ENCODE measurements around the gene SPTBN1. TPM values are rescaled to one million over a fixed set of nuclear protein-coding genes. Genes with fewer than 3 reads are reported as not detected.

SPTBN1 gene
- total RNA-seq, 1 donor from 2014 or later: 83.2 TPM

- no peak for TF ChIP-seq CTCF (IDR thresholded peaks at IDR 0.05)
- Mint-ChIP-seq H3K9me3 (no peaks in the 10 kb centered on the region), H3K27me3 (no peaks in the 10 kb centered on the region), H3K36me3 (ENCODE audit: low read depth) (peaks cover 90% of the 10 kb centered on the region), H3K27ac (no peak overlapping the region), H3K4me3 (no peak overlapping the region), H3K4me1 (peaks cover 23% of the 10 kb centered on the region)
- no peak for DNase-seq
- ATAC-seq (ENCODE audit: low read depth): no peak
- ChIA-PET CTCF (interaction anchor here (0.7 to 1.3 kb wide), 2 partner anchors 15 to 17 kb away, joined by 3 to 6 read pairs; no protein-coding TSS in a partner anchor), POLR2A (no interaction called here)
- intact Hi-C loops (cut with micrococcal nuclease): no loop called here
Observed at GRCh38 chr2:54640834-54641540, 184.9 kb downstream of the SPTBN1 start.

GRCh38 chr2:54641988-54642387, 185.9 kb downstream of the SPTBN1 start:
- TF ChIP-seq CTCF (IDR thresholded peaks at IDR 0.05): no peak
- ChIA-PET POLR2A (no interaction called here), CTCF (no interaction called here)
- H3K27me3 Mint-ChIP-seq: no peaks in the 10 kb centered on the region
- peaks cover 95% of the 10 kb centered on the region for H3K36me3 Mint-ChIP-seq (ENCODE audit: low read depth)
- DNase-seq: no peak
- H3K9me3 Mint-ChIP-seq: no peaks in the 10 kb centered on the region
- ATAC-seq (ENCODE audit: low read depth): no peak
- no peak overlapping the region for H3K27ac Mint-ChIP-seq
- peaks cover 20% of the 10 kb centered on the region for H3K4me1 Mint-ChIP-seq
- H3K4me3 Mint-ChIP-seq: no peak overlapping the region
- intact Hi-C loops (cut with micrococcal nuclease): no loop called here

GRCh38 chr2:54642677-54643430, 186.7 kb downstream of the SPTBN1 start:
- no peak for DNase-seq
- POLR2A ChIA-PET: no interaction called here
- ATAC-seq (ENCODE audit: low read depth): no peak
- Mint-ChIP-seq H3K4me3 (no peak overlapping the region), H3K36me3 (ENCODE audit: low read depth) (peaks cover 96% of the 10 kb centered on the region), H3K27ac (no peak overlapping the region), H3K27me3 (no peaks in the 10 kb centered on the region), H3K9me3 (no peaks in the 10 kb centered on the region), H3K4me1 (peaks cover 12% of the 10 kb centered on the region)
- CTCF ChIA-PET: no interaction called here
- no peak for TF ChIP-seq CTCF (IDR thresholded peaks at IDR 0.05)
- intact Hi-C loops (cut with micrococcal nuclease): no loop called here

- ChIA-PET CTCF (interaction anchor here (1.3 kb wide), 1 partner anchor 60 kb away, joined by 3 read pairs; no protein-coding TSS in a partner anchor), POLR2A (no interaction called here)
- Mint-ChIP-seq H3K27me3 (no peaks in the 10 kb centered on the region), H3K9me3 (no peaks in the 10 kb centered on the region), H3K4me1 (no peaks in the 10 kb centered on the region), H3K4me3 (no peak overlapping the region), H3K27ac (no peak overlapping the region), H3K36me3 (ENCODE audit: low read depth) (peaks cover 97% of the 10 kb centered on the region)
- DNase-seq (no peak), ATAC-seq (ENCODE audit: low read depth) (no peak)
- TF ChIP-seq CTCF (IDR thresholded peaks at IDR 0.05): no peak
- intact Hi-C loops (cut with micrococcal nuclease): no loop called here
Observed at GRCh38 chr2:54644236-54644635, 188.1 kb downstream of the SPTBN1 start.

GRCh38 chr2:54646170-54646927, 190.2 kb downstream of the SPTBN1 start:
- no peak for ATAC-seq (ENCODE audit: low read depth)
- H3K27ac Mint-ChIP-seq: no peak overlapping the region
- no peak for TF ChIP-seq CTCF (IDR thresholded peaks at IDR 0.05)
- ChIA-PET POLR2A (no interaction called here), CTCF (interaction anchor here (1.3 to 2.2 kb wide), 2 partner anchors 11 to 123 kb away, joined by 3 to 7 read pairs; no protein-coding TSS in a partner anchor)
- no peak for DNase-seq
- no peaks in the 10 kb centered on the region for H3K27me3 Mint-ChIP-seq
- intact Hi-C loops (cut with micrococcal nuclease): no loop called here
- H3K4me1 Mint-ChIP-seq: no peaks in the 10 kb centered on the region
- peaks cover 96% of the 10 kb centered on the region for H3K36me3 Mint-ChIP-seq (ENCODE audit: low read depth)
- no peaks in the 10 kb centered on the region for H3K9me3 Mint-ChIP-seq
- no peak overlapping the region for H3K4me3 Mint-ChIP-seq
